ENCODE measurements around the gene ABCF2.

ABCF2 gene

GRCh38 chr7:151207315-151207714 lies 19.7 kb downstream of the ABCF2 start:
- Mint-ChIP-seq H3K27ac (no peak overlapping the region), H3K4me3 (no peak overlapping the region), H3K27me3 (ENCODE audit: low read depth, poor library complexity) (peaks cover 46% of the 10 kb centered on the region), H3K4me1 (peaks cover 14% of the 10 kb centered on the region), H3K9me3 (no peaks in the 10 kb centered on the region), H3K36me3 (ENCODE audit: low read depth) (peaks cover 8% of the 10 kb centered on the region)
- no peak for TF ChIP-seq CTCF (IDR thresholded peaks at IDR 0.05)
- DNase-seq, result no peak

GRCh38 chr7:151206914-151207313 lies 20.1 kb downstream of the ABCF2 start:
- Mint-ChIP-seq H3K9me3 (no peaks in the 10 kb centered on the region), H3K36me3 (ENCODE audit: low read depth) (peaks cover 4% of the 10 kb centered on the region), H3K27me3 (ENCODE audit: low read depth, poor library complexity) (peaks cover 50% of the 10 kb centered on the region), H3K27ac (no peak overlapping the region), H3K4me3 (no peak overlapping the region), H3K4me1 (peaks cover 14% of the 10 kb centered on the region)
- TF ChIP-seq CTCF (IDR thresholded peaks at IDR 0.05), result no peak
- DNase-seq, result no peak

- Mint-ChIP-seq H3K36me3 (ENCODE audit: low read depth) (no peaks in the 10 kb centered on the region), H3K4me3 (no peak overlapping the region), H3K27ac (no peak overlapping the region), H3K9me3 (no peaks in the 10 kb centered on the region), H3K27me3 (ENCODE audit: low read depth, poor library complexity) (peaks cover 59% of the 10 kb centered on the region), H3K4me1 (peaks cover 14% of the 10 kb centered on the region)
- DNase-seq, result no peak
- TF ChIP-seq CTCF (IDR thresholded peaks at IDR 0.05), result no peak
Observed at GRCh38 chr7:151205730-151206129, 21.3 kb downstream of the ABCF2 start.

DNA sequence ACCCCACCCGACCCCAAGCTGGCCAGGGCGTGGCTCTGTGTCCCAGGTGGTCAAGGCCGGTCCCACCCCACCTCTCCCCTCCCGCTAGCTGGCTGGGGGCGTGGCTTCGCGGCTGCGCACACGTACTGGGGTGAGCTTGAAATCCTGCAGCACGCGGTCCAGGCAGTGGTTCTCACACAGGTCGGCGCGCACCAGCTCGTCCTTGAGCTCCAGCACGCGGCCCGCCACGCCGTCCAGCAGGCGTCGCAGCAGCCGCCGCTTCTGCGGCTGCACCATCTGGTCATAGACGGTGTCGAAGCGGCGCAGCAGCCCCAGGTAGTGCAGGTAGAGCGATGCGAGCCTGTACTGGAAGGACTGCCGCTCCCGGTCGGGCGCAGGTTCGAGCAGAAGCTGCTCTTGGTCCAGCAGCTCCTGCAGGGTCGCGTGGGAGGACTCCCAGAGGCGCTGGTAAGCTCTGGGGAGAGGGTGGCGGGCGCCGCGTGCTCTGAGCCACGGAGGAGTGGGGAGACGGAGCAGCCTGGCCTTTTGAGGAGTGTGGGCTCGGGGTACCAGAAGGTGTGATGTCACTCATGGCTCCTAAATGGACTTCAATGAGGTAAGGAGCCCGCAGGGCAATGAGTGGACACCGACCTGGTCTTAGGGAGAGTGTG lies 22.5 kb downstream of the ABCF2 start:
- DNase-seq, result no peak
- Mint-ChIP-seq H3K4me3 (no peak overlapping the region), H3K27me3 (ENCODE audit: low read depth, poor library complexity) (peaks cover 56% of the 10 kb centered on the region), H3K9me3 (no peaks in the 10 kb centered on the region), H3K27ac (no peak overlapping the region), H3K4me1 (peaks cover 16% of the 10 kb centered on the region), H3K36me3 (ENCODE audit: low read depth) (no peaks in the 10 kb centered on the region)
- no peak for TF ChIP-seq CTCF (IDR thresholded peaks at IDR 0.05)

DNA sequence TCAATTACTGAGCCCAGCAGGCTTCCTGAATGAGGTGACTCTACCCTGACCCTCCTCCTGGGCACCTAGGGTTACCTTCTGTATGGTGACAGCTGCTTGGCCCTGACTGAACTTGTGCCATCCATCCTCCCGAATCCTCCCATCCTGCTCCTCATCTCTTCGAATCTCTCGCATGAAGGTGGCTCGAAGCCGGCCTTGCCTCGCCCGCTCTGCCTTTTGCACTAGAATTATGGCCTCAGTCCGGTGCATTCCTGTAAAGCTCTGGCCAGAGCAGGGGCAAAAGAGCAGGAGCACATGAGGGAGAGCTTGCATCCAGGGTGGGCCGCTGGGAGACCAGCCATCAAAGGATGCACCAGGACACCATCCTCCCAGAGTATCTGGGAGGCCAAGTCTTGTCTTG lies 24.2 kb downstream of the ABCF2 start:
- Mint-ChIP-seq H3K27ac (no peak overlapping the region), H3K4me3 (no peak overlapping the region), H3K4me1 (peaks cover 22% of the 10 kb centered on the region), H3K9me3 (no peaks in the 10 kb centered on the region), H3K27me3 (ENCODE audit: low read depth, poor library complexity) (peaks cover 56% of the 10 kb centered on the region), H3K36me3 (ENCODE audit: low read depth) (no peaks in the 10 kb centered on the region)
- DNase-seq, result no peak
- TF ChIP-seq CTCF (IDR thresholded peaks at IDR 0.05), result no peak

DNA sequence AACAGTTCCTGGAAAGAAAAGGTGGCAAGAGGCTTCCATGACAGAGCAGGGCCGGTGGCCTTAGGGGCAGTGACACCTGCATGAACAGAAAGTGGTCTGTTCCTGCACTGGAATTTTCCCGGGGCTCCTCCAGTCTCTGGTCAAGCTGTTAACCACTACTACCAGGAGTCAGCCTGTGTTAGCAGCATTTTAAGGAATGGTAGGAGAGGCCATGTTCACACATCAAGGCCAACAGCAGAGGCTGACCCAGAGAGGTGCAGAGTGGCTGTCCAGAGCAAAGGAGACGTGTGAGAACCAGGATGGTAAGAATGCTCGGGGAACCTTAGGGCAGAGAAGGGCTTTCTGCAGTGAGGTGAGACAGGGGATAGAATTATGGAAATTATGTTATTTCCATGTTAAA lies 25.3 kb downstream of the ABCF2 start:
- Mint-ChIP-seq H3K27me3 (ENCODE audit: low read depth, poor library complexity) (peaks cover 49% of the 10 kb centered on the region), H3K9me3 (no peaks in the 10 kb centered on the region), H3K36me3 (ENCODE audit: low read depth) (no peaks in the 10 kb centered on the region), H3K4me1 (peaks cover 11% of the 10 kb centered on the region), H3K27ac (no peak overlapping the region), H3K4me3 (no peak overlapping the region)
- no peak for DNase-seq
- no peak for TF ChIP-seq CTCF (IDR thresholded peaks at IDR 0.05)

Data from nephron progenitor cell (in vitro differentiated cells).